Measurements from ENCODE around the gene RNASE2. TPM values are rescaled to one million over a fixed set of nuclear protein-coding genes. Genes with fewer than 3 reads are reported as not detected.
A peak's percentile ranks its signal among the peaks of the same experiment; 100 is the strongest.
"Not testable (repeated sequence)": the region's sequence is repeated elsewhere in the genome, so short reads cannot be mapped to it uniquely, and the experiment has no call there.

Gene RNASE2
- total and polyA plus RNA-seq, 2 experiments from 2014 or later = not detected

DNA sequence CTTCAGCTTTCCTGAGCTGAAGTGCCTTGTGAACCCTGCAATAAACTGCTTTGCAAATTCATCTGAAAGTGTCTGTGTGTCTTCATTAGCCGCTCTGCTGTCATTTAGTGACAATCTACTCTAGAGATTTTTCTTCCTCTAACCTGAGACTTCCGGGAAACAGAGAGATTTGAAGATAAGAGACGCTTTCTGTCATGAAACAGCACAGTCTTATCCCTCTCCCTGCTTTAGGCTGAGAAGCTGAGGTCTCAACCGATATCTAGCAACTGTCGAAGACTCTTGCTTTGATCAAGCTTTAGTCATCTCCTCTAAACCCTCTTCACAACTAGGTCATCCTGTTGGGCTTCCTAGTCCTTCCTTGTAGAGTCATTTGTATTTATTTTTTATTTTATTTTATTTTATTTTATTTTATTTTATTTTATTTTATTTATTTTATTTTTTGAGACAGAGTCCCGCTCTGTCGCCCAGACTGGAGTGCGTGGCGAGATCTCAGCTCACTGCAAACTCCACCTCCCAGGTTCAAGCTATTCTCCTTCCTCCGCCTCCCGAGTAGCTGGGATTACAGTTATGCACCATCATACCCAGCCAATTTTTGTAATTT, 1.2 kb downstream of the RNASE2 start:
- H3K79me2 ChIP-seq (ENCODE audit: insufficient read depth) = no peaks in the 10 kb centered on the region
- in situ Hi-C loops (cut with MboI) = no loop called here
- TF ChIP-seq EZH2phosphoT487 (IDR thresholded peaks at IDR 0.05; ENCODE audit: insufficient read depth, low read depth) = no peak
- no peak for TF ChIP-seq EZH2 (IDR thresholded peaks at IDR 0.05; ENCODE audit: insufficient read depth, poor library complexity, severe bottlenecking)
- H3K4me1 ChIP-seq (ENCODE audit: insufficient read depth) = no peaks in the 10 kb centered on the region
- H3K4me3 ChIP-seq = no peak overlapping the region
- WGBS, 2 experiments (ENCODE audit: low coverage in 1 of 2, low lambda C conversion rate in 2 of 2, missing lambda C conversion rate in 2 of 2) = 64 to 74% methylated on average over 11 of the region's 11 CpGs
- no peak overlapping the region for H3K4me2 ChIP-seq (ENCODE audit: unreplicated experiment)
- H3K27me3 ChIP-seq (replicated peaks; ENCODE audit: insufficient read depth) = 0 out of 2 replicates have a peak, but pooled peaks cover 3% of the 10 kb centered on the region
- H4K20me1 ChIP-seq (ENCODE audit: insufficient read depth) = no peaks in the 10 kb centered on the region
- no peaks in the 10 kb centered on the region for H3F3A ChIP-seq (ENCODE audit: insufficient read depth)
- no peak overlapping the region for H3K27ac ChIP-seq
- no peaks in the 10 kb centered on the region for H3K9me2 ChIP-seq (ENCODE audit: insufficient read depth)
- H2AFZ ChIP-seq = no peak overlapping the region
- no peak overlapping the region for H3K9ac ChIP-seq
- no peak for DNase-seq
- H3K36me3 ChIP-seq (ENCODE audit: low read depth) = no peaks in the 10 kb centered on the region
- H3K9me3 ChIP-seq (ENCODE audit: low read depth) = no peaks in the 10 kb centered on the region

DNA sequence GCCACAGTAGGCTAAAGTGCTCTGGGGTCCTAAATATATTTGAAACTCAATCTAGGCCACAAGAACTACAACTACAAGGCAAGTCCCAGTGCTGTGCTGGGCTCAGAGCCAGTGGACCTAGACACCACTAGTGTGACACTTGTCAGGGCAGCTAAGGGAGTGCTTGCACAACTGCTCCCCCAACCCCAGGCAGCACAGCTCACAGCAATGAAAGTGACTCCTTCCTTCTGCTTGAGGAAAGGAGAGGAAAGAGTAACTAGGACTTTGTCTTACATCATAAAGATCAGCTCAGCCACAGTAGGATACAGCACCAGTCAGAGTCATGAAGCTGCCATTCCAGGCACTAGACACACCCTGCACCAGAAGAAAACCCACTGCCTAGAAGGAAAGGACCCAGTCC, 3.7 kb downstream of the RNASE2 start:
- H3K36me3 ChIP-seq (ENCODE audit: low read depth); H3K4me1 ChIP-seq (ENCODE audit: insufficient read depth); DNase-seq; H3K4me2 ChIP-seq (ENCODE audit: unreplicated experiment); in situ Hi-C loops (cut with MboI); H3K27ac ChIP-seq; H3F3A ChIP-seq (ENCODE audit: insufficient read depth); H2AFZ ChIP-seq; H3K9me2 ChIP-seq (ENCODE audit: insufficient read depth); H4K20me1 ChIP-seq (ENCODE audit: insufficient read depth); H3K27me3 ChIP-seq (replicated peaks; ENCODE audit: insufficient read depth); H3K9ac ChIP-seq; H3K79me2 ChIP-seq (ENCODE audit: insufficient read depth); H3K4me3 ChIP-seq; H3K9me3 ChIP-seq (ENCODE audit: low read depth): not testable (repeated sequence)

DNA sequence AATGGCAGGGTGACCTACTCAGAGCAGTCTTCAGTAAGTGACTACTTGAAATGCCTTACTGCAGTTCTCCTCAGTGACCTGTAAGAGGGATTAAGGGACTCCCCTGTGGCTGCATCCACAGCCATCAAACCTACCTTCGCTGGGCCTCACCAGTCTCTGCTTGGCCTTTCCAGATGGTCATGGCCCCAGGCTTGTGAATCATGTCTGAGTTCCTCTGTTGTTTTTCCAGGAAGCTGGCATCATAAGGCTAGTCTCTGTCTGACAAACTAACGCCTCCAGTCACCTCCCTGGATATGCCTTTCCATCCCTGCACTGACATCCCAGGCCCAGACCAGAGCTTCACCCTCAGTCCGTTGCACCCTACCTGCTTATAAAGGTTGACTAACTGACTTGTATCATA, 14.0 kb downstream of the RNASE2 start:
- H4K20me1 ChIP-seq (ENCODE audit: insufficient read depth) = no peaks in the 10 kb centered on the region
- TF ChIP-seq EZH2phosphoT487 (IDR thresholded peaks at IDR 0.05; ENCODE audit: insufficient read depth, low read depth) = no peak
- no peak for TF ChIP-seq EZH2 (IDR thresholded peaks at IDR 0.05; ENCODE audit: insufficient read depth, poor library complexity, severe bottlenecking)
- H3K27ac ChIP-seq = no peak overlapping the region
- peak; percentile 8 for DNase-seq
- no peaks in the 10 kb centered on the region for H3F3A ChIP-seq (ENCODE audit: insufficient read depth)
- in situ Hi-C loops (cut with MboI) = loop anchor here (10.0 kb wide), 1 partner anchor 115 kb away; no protein-coding TSS in a partner anchor
- no peaks in the 10 kb centered on the region for H3K79me2 ChIP-seq (ENCODE audit: insufficient read depth)
- H3K27me3 ChIP-seq (replicated peaks; ENCODE audit: insufficient read depth) = peaks cover 7% of the 10 kb centered on the region; the same call in 1 of the 2 replicates
- no peak overlapping the region for H3K9ac ChIP-seq
- H3K4me2 ChIP-seq (ENCODE audit: unreplicated experiment) = no peak overlapping the region
- peaks cover 4% of the 10 kb centered on the region; the same call in 1 of the 2 replicates for H3K4me1 ChIP-seq (ENCODE audit: insufficient read depth)
- WGBS, 2 experiments (ENCODE audit: low coverage in 1 of 2, low lambda C conversion rate in 2 of 2, missing lambda C conversion rate in 2 of 2) = 76 to 78% methylated on average over 3 of the region's 3 CpGs
- H2AFZ ChIP-seq = no peak overlapping the region
- H3K36me3 ChIP-seq (ENCODE audit: low read depth) = no peaks in the 10 kb centered on the region
- no peak overlapping the region for H3K4me3 ChIP-seq
- no peaks in the 10 kb centered on the region for H3K9me3 ChIP-seq (ENCODE audit: low read depth)
- H3K9me2 ChIP-seq (ENCODE audit: insufficient read depth) = no peaks in the 10 kb centered on the region

DNA sequence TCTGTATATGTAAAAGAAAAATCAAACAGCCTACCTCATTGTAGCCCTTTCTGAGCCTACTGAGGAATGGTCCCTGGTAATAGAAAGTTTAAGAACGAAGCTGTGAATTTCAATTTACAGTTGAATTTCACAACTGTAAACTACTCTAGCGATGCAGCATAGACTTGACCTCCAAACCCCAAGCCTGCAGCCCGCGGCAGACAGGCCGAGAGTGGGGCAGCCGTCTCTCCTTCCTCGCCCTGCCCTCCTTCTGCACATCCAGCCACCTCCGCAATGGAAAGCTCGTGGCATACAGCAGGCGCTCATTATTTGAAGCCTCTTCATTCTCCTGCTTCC, 15.3 kb downstream of the RNASE2 start:
- Histone ChIP-seq H2AFZ (peak overlapping the region; percentile 98), H3K4me3 (peak overlapping the region; percentile 81), H3K9ac (peak overlapping the region; percentile 65; the same call in 1 of the 2 replicates), H3K27ac (no peak overlapping the region), H3F3A (ENCODE audit: insufficient read depth) (no peaks in the 10 kb centered on the region), H3K4me2 (ENCODE audit: unreplicated experiment) (peak overlapping the region; percentile 78), H3K36me3 (ENCODE audit: low read depth) (no peaks in the 10 kb centered on the region), H3K9me2 (ENCODE audit: insufficient read depth) (no peaks in the 10 kb centered on the region), H3K27me3 (replicated peaks; ENCODE audit: insufficient read depth) (peaks cover 7% of the 10 kb centered on the region; the same call in 1 of the 2 replicates), H4K20me1 (ENCODE audit: insufficient read depth) (no peaks in the 10 kb centered on the region), H3K4me1 (ENCODE audit: insufficient read depth) (peaks cover 8% of the 10 kb centered on the region), H3K79me2 (ENCODE audit: insufficient read depth) (no peaks in the 10 kb centered on the region), H3K9me3 (ENCODE audit: low read depth) (no peaks in the 10 kb centered on the region)
- TF ChIP-seq EZH2phosphoT487 (IDR thresholded peaks at IDR 0.05; ENCODE audit: insufficient read depth, low read depth) (no peak), EZH2 (IDR thresholded peaks at IDR 0.05; ENCODE audit: insufficient read depth, poor library complexity, severe bottlenecking) (no peak)
- in situ Hi-C loops (cut with MboI) = loop anchor here (10.0 kb wide), 1 partner anchor 276 kb away; no protein-coding TSS in a partner anchor
- 10 to 11% methylated on average over 10 of the region's 10 CpGs for WGBS, 2 experiments (ENCODE audit: low coverage in 1 of 2, low lambda C conversion rate in 2 of 2, missing lambda C conversion rate in 2 of 2)
- DNase-seq = no peak
